ENCODE measurements around the gene CLDN5.
"Not testable (repeated sequence)": the region's sequence is repeated elsewhere in the genome, so short reads cannot be mapped to it uniquely, and the experiment has no call there.

CLDN5 gene

GRCh38 chr22:19548427-19548826, 24.2 kb upstream of the CLDN5 start:
- not testable (repeated sequence) for DNase-seq

GRCh38 chr22:19547620-19548019, 23.4 kb upstream of the CLDN5 start:
- no peak for DNase-seq

GRCh38 chr22:19546680-19547079, 22.5 kb upstream of the CLDN5 start:
- DNase-seq = no peak

DNA sequence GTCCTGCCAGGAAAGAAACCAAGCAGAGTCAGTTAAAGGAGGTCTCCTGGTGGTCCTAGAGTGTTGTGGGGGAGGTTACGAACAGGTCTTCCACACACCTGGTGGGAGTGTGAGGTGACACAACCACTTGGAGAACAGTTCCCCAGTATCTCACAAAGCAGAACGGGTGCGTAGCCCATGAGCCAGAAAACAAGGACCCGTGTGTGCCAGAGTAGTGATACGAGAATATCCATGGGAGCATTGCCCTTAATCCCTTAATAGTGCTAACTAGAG, 21.7 kb upstream of the CLDN5 start:
- no peak for DNase-seq

GRCh38 chr22:19543970-19544708, 19.9 kb upstream of the CLDN5 start:
- no peak for DNase-seq

- DNase-seq = no peak
These were observed 16.2 kb upstream of the CLDN5 start for GRCh38 chr22:19540394-19540793.

- DNase-seq = no peak
These were observed 13.8 kb upstream of the CLDN5 start for GRCh38 chr22:19537941-19538488.

- DNase-seq = no peak
These were observed 12.4 kb upstream of the CLDN5 start for GRCh38 chr22:19536564-19536963.

- no peak for DNase-seq
These were observed 10.8 kb upstream of the CLDN5 start for GRCh38 chr22:19535001-19535400.

GRCh38 chr22:19533857-19534256, 9.6 kb upstream of the CLDN5 start:
- no peak for DNase-seq

DNA sequence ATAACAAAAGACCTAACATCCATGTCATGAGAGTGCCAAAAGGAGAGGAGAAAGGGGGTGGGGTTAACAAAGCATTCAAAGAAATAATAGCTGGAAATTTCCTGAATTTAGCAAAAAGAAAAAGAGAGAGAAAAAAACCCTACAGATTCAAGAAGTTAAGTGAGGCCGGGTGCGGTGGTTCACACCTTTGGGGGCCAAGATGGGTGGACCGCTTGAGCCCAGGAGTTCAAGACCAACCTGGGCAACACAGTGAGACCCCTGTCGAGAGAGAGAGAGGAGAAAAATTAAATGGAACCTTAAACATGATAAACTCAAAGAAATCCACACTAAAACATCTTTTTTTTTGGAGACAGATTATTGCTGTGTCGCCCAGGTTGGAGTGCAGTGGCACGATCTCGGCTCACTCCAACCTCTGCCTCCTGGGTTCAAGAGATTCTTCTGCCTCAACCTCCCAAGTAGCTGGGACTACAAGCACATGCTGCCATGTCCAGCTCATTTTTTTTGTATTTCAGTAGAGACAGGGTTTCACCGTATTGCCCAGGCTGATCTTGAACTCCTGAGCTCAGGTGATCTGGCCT, 8.9 kb upstream of the CLDN5 start:
- DNase-seq = no peak

DNA sequence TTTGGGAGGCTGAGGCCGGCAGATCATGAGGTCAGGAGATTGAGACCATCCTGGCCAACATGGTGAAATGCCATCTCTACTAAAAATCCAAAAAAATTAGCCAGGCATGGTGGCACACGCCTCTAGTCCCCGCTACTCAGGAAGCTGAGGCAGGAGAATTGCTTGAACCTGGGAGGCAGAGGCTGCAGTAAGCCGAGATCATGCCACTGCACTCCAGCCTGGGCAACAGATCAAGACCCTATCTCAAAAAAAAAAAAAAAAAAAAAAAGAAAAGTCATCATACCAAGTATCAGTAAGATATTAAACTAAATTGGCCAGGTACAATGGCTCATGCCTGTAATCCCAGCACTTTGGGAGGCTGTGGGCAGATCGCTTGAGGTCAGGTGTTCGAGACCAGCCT, 7.1 kb upstream of the CLDN5 start:
- DNase-seq = not testable (repeated sequence)

DNA sequence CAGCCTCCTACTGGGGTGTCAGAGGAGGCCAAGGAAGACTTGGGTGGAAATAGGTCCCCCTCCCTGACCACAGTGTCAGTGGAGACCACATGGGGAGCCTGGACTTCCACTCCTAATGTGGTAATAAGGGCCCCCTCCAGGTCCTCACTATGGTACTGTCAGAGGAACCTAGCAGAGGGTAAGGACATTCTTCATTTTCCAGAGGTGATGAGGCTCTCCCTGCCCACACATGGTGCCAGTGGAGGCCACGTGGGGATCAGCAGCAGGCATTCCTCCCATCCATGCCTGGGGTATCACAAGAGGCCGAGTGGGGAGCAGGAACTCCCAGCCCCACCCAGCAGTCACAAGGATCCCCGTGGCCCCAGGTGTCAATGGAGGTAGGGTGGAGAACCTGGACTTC, 6.5 kb upstream of the CLDN5 start:
- DNase-seq = no peak

GRCh38 chr22:19529811-19530210, 5.6 kb upstream of the CLDN5 start:
- no peak for DNase-seq

GRCh38 chr22:19527861-19528417, 3.7 kb upstream of the CLDN5 start:
- no peak for DNase-seq

DNA sequence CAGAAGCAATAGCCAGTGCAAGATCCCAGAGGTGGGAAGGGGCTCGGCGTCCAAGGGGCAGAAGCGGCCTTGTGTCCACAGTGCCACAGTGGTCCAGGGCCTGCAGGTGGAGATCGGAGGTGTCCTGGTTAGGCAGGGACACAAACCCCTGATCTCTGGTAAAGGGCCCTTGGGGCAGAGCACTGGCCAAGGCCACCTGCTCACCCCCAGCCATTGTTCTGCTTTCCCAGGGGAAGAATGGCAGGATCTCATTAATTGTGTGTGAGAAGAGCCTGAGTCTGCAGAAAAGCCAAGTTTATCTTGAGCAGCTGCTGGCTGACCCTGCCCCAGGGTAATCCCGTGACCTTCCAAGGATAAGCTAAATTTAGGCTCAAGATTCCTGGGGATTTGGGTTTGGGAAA, 3.1 kb upstream of the CLDN5 start:
- no peak for DNase-seq

DNA sequence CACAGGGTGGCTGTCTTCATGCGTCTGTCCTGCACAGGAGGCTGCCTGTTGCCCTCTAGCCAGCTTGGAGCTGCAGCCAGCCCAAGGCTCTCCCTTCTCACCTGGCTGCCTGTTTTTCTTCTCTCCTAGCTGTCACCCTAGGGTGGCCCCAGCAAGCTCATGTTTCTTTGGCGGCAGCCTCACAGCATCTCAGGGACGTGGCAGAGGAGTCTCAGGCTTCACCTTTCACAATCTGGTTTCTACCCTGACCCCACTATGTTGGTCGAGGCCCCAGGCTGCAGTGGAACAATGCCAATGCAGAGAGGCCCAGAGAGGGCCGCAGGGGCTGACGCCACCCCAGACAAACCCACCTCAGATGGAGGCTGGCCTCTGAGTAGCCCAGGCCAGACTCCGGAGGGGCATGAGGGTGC, 2.5 kb upstream of the CLDN5 start:
- no peak for DNase-seq

DNA sequence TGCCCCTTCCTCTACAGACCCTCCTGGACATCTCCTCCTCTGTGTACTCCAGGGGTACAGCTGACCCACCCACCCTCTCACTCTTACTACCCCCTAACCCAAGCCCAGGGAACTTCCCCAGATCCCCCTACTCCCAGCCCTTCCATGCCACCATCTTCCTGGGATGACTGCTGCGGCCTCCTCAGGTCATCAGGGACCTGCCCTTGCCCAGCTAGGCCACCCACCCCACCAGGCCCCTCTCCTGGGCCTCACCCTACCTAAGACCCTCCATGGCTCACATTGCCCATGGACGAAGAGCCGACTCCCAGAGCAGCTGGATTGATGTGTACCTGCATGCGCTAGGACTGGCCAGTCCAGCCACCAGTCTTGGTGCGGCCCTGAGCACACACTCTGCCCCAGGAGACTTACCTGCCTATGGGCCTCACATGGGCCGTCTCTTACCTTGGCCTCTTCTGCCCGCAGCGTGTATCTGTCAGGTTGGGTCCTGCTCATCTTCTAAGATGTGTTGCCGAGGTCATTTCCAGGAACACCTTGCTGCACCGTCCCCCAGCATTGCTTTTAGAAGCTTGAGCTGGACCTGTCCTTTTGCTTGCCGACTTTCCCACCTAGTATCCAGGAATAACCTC, 2.0 kb upstream of the CLDN5 start:
- DNase-seq = no peak

DNA sequence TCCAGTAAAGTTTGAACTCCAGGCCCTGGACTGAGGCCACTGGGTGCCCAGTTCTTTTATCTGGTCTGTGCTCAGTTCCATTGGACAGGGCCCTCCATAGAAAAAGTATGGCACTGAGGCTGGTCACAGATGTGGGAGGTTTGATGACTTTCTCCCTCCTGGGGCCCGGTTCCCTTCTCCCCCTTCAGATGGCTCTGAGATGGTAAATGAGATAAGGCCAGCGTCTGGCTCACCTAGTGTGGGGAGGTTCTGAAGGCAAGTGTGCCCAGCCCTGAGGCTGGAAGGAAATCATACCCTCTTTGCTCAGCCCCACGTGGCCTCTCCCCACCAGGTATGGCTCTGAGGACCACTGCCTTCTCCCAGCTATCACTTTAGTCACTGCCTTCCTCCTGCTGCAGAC, 1.5 kb upstream of the CLDN5 start:
- no peak for DNase-seq

- DNase-seq = no peak
These were observed 978 bp upstream of the CLDN5 start for GRCh38 chr22:19525116-19525660.

- DNase-seq = no peak
These were observed 705 bp downstream of the CLDN5 start for GRCh38 chr22:19523240-19524169.

DNA sequence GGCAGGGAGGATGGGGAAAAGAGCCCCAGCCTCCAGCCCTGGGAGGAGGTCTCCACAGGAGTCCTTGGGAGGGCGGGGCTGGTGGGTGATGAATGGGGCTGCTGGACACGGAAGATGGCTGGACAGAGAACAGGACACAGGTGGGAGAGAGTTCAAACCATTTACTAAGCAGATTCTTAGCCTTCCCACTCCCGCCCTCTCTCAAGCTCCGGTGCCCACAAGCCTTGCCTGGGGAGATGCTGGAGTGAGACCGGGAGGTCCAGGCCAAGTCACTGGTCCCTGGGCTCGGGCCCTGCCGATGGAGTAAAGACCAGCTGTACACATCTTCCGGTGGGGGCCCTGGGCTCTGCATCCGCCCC, 1.4 kb downstream of the CLDN5 start:
- no peak for DNase-seq
